Fibroblast of mammary gland (primary cell): ENCODE measurements around the gene LIN28B.
"Not testable (repeated sequence)": the region's sequence is repeated elsewhere in the genome, so short reads cannot be mapped to it uniquely, and the experiment has no call there.

Experiments
- DNase-seq: peaks from one replicate; pipeline ENCODE4 v3.0.0-alpha.2; 2010; ENCODE audit warnings: low read depth
- H3K4me3 ChIP-seq: 2 replicates; pipeline ENCODE4 v1.5.1; 2011; ENCODE audit warnings: low read depth, mild to moderate bottlenecking, low read length, moderate library complexity; ENCODE audit not compliant: control insufficient read depth
- CTCF ChIP-seq: conservative IDR thresholded peaks from 2 replicates; pipeline ENCODE4 v1.5.1; 2011; ENCODE audit warnings: low read depth, low read length, inconsistent platforms; ENCODE audit not compliant: control insufficient read depth, insufficient read depth

LIN28B gene

DNA sequence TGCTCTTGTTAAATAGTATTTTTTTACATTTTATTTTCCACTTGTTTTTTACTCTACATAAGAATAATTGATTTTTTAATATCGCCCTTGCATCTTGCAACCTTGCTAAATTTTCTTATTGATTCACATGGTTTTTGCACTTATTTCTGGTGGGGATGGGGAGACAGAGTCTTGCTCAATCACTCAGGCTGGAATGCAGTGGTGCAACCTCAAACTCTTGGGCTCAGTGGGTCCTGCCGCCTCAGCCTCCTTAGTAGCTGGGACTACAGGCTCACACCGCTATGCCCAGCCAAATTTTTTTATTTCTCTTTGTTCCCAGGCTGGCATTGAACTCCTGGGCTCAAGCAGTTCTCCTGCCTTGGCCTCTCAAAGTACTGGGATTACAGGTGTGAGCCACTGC, 30.3 kb downstream of the LIN28B start:
- no peak for TF ChIP-seq CTCF
- no peak for DNase-seq
- no peak overlapping the region for H3K4me3 ChIP-seq

DNA sequence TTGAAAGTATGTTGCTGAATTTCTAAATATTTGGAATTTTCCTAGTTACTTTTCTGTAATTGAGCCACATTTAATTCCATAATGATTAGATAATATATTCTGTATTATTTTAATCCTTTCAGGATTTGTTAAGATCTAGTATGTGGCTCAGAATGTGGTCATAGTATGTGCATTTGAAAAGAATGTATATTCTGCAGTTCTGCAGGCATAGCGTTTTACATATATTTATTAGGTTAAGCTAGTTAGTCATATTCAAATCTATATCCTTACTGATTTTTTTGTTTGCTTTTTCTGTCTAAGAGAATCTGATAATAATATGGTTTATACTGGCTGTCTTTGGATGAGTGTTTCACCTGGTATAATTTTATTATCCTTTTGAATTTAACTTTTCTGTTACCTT, 33.2 kb downstream of the LIN28B start:
- no peak overlapping the region for H3K4me3 ChIP-seq
- DNase-seq = no peak
- TF ChIP-seq CTCF = no peak

GRCh38 chr6:104991062-104991461, 34.2 kb downstream of the LIN28B start:
- not testable (repeated sequence) for DNase-seq, H3K4me3 ChIP-seq

- DNase-seq, H3K4me3 ChIP-seq: not testable (repeated sequence)
These were observed 36.7 kb downstream of the LIN28B start for GRCh38 chr6:104993576-104993975.

DNA sequence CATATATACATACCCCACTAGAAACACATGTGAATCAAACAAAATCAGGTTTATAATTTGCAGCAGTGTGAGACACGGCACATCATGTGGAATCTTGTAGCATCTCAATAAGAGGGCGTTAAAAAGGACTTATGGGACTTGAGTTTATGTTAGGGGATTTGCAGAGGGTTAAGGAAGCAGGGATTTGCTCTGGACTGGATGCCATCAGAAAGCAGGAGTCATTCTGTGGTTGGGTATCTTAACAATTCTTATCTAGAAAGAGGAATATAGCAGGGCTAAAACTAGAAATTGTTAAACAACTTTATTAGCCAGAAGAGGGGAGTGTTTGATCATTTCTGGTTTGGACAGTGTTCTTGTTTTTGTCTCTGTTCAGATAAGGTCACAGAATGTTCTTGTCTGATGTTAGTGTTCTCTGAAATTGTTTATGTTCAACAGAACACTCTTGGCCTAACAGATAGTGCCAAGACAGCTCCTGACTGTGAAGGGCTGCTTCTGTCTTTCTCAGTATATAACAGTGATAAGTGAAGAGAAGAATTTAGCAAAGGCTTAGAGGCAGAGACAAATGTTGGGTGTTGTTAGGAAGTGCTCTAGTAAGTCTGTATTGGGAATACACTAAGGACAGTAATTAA, 39.2 kb downstream of the LIN28B start:
- peak; percentile 37 for DNase-seq
- no peak overlapping the region for H3K4me3 ChIP-seq
- TF ChIP-seq CTCF = peak; percentile 20

GRCh38 chr6:105001063-105001462, 44.2 kb downstream of the LIN28B start:
- TF ChIP-seq CTCF = no peak
- H3K4me3 ChIP-seq = no peak overlapping the region
- no peak for DNase-seq

DNA sequence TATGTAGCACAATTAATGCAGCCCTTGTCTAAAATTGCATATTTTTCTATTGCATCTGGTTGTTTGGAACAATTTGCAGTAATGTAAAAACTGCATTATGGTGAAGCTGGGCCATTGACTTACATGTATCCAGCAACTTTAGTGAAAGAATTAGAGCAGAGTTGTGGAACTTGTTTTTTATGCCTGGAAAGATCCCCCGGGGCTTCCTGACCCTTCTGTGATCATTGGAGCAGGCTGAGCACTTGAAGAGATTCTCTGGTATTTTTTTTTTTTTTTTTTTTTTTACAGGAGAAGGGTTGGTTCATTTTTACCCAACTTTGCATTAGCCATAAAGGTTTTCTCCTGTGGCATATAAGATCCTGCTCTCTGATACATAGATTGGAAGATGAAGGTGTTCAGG, 45.0 kb downstream of the LIN28B start:
- DNase-seq = no peak
- H3K4me3 ChIP-seq = no peak overlapping the region
- no peak for TF ChIP-seq CTCF

DNA sequence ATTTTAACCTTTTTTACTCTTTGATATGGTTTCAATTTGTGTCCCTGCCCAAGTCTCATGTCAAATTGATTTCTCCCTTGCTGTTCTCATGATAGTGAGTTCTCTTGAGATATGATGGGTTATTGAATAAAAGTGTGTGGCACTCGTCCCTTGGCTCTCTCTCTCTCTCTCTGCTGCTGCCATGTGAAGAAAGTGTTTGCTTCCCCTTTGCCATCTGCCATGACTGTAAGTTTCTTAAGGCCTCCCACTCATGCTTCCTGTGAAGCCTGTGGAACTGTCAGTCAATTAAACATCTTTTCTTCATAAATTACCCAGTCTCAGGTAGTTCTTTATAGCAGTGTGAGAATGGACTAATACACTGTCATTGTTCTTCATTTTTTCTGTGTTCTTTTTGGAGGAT, 48.5 kb downstream of the LIN28B start:
- TF ChIP-seq CTCF = no peak
- DNase-seq = no peak
- H3K4me3 ChIP-seq = no peak overlapping the region

GRCh38 chr6:105013459-105013858, 56.6 kb downstream of the LIN28B start:
- not testable (repeated sequence) for DNase-seq, H3K4me3 ChIP-seq
